Neural progenitor cell (in vitro differentiated cells): ENCODE data around the gene AP2A2.

Experiments used
- EZH2phosphoT487 ChIP-seq: fragments of 200-600 bp; sonication (generic); IDR thresholded peaks from 2 replicates; pipeline ENCODE4 v1.6.1; 2017; ENCODE audit warnings: antibody characterized with exemption
- TF ChIP-seq, protein P1 (sequence below): fragments of 200-600 bp; sonication (generic); IDR thresholded peaks from 2 replicates; pipeline ENCODE4 v1.5.1; 2017; ENCODE audit warnings: antibody characterized with exemption, mild to moderate bottlenecking

DNA sequence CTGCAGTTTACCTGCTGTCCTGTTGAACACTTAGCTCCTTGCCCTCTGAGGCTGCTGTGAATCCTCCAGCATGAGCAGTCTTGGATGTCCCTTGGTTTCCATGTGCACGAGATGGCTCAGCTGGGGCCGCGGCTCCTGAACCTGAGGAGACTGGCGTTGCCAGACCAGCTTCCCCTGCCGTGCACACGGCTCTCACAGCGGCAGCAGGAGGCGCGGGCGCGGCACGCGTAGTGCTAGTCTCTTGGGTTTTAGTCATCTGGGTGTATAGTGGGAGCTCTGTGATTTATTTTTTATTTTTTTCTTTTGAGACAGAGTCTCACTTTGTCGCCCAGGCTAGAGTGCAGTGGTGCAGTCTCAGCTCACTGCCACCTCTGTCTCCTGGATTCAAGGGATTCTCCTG is 56.1 kb downstream of the AP2A2 start:
- no peak for TF ChIP-seq EZH2phosphoT487
- TF ChIP-seq, protein P1, sequence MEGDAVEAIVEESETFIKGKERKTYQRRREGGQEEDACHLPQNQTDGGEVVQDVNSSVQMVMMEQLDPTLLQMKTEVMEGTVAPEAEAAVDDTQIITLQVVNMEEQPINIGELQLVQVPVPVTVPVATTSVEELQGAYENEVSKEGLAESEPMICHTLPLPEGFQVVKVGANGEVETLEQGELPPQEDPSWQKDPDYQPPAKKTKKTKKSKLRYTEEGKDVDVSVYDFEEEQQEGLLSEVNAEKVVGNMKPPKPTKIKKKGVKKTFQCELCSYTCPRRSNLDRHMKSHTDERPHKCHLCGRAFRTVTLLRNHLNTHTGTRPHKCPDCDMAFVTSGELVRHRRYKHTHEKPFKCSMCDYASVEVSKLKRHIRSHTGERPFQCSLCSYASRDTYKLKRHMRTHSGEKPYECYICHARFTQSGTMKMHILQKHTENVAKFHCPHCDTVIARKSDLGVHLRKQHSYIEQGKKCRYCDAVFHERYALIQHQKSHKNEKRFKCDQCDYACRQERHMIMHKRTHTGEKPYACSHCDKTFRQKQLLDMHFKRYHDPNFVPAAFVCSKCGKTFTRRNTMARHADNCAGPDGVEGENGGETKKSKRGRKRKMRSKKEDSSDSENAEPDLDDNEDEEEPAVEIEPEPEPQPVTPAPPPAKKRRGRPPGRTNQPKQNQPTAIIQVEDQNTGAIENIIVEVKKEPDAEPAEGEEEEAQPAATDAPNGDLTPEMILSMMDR = no peak
